HG03097 (cell line): ENCODE measurements around the gene CDKN1C.

Experiments used
- ATAC-seq: cut with Tn5 transposase; IDR thresholded peaks from one replicate; pipeline ENCODE4 v1.9.1; 2021; ENCODE audit not compliant: unreplicated experiment, low FRiP score

The CDKN1C gene

GRCh38 chr11:2890466-2891294 is 5.1 kb upstream of the CDKN1C start:
- no peak for ATAC-seq

- no peak for ATAC-seq
Observed at GRCh38 chr11:2889362-2890273, 4.0 kb upstream of the CDKN1C start.

- no peak for ATAC-seq
Observed at GRCh38 chr11:2888266-2888968, 2.8 kb upstream of the CDKN1C start.

GRCh38 chr11:2887515-2888195 is 2.1 kb upstream of the CDKN1C start:
- no peak for ATAC-seq

- no peak for ATAC-seq
Observed at GRCh38 chr11:2886936-2887335, 1.4 kb upstream of the CDKN1C start.

GRCh38 chr11:2886191-2886894 is 768 bp upstream of the CDKN1C start:
- ATAC-seq: peak; percentile 10

GRCh38 chr11:2885017-2885677 is 428 bp downstream of the CDKN1C start:
- ATAC-seq: peak; percentile 5

GRCh38 chr11:2883979-2884815 is 1.4 kb downstream of the CDKN1C start:
- no peak for ATAC-seq

- ATAC-seq: no peak
Observed at GRCh38 chr11:2883640-2883978, 2.0 kb downstream of the CDKN1C start.

GRCh38 chr11:2882396-2883110 is 3.0 kb downstream of the CDKN1C start:
- ATAC-seq: no peak

- no peak for ATAC-seq
Observed at GRCh38 chr11:2881981-2882375, 3.6 kb downstream of the CDKN1C start.

GRCh38 chr11:2881076-2881980 is 4.2 kb downstream of the CDKN1C start:
- ATAC-seq: no peak

- ATAC-seq: no peak
Observed at GRCh38 chr11:2880646-2881045, 4.9 kb downstream of the CDKN1C start.

- no peak for ATAC-seq
Observed at GRCh38 chr11:2878782-2879181, 6.8 kb downstream of the CDKN1C start.

GRCh38 chr11:2877474-2877873 is 8.1 kb downstream of the CDKN1C start:
- ATAC-seq: no peak

- no peak for ATAC-seq
Observed at GRCh38 chr11:2874963-2875362, 10.6 kb downstream of the CDKN1C start.
